PFSK-1 (cell line): Measurements from ENCODE around the gene FDX1.

Source experiments
- POLR2AphosphoS5 ChIP-seq: IDR thresholded peaks from 2 replicates; pipeline ENCODE4 v1.6.1; 2012; ENCODE audit warnings: low read depth, mild to moderate bottlenecking, control low read depth, low read length, moderate library complexity
- SIN3A ChIP-seq: IDR thresholded peaks from 2 replicates; pipeline ENCODE4 v1.6.1; 2012; ENCODE audit warnings: mild to moderate bottlenecking, low read length, moderate library complexity, borderline replicate concordance; ENCODE audit not compliant: insufficient read depth

DNA sequence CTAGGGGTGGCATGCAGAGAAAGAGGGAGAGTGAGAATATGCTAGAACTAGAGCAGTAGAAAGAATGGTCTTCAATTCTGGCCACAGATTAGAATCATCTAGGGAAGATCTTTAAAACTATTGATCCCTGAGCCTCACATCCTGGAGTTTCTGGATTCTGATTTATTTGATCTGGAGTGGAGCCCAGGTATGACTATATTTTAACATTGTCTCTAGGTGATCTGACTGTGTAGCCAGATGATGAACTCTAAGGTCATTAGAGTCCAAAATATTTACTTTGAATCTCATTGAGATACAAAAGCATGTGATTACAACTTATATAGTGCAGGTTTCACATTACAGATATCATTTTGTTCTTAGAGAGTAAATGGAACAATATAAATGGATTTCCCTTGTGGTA is 79.7 kb downstream of the FDX1 start:
- TF ChIP-seq SIN3A: no peak
- TF ChIP-seq POLR2AphosphoS5: no peak
